ENCODE data around the gene XRCC2.
"Not testable (repeated sequence)": the region's sequence is repeated elsewhere in the genome, so short reads cannot be mapped to it uniquely, and the experiment has no call there.

Gene XRCC2

DNA sequence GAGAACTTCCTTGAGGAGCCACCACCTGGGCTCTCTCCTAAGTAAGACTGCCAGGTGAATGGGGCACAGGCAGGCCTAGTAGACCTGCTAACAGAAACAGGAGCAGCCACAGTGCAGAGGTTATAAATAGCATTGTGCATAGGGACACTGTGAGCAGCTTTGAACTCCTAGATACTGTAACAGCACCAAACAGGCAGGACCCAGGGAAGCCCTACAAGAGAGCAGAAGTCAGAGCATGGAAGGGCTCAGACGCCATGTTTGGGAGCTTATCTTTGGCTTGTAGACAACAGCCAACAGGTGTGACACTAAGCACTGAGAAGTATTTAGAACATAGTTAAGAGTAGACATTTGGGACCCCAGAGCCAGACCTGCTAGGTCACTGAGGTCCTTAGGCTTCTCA lies 14.5 kb downstream of the XRCC2 start:
- Histone ChIP-seq H3K27ac (no peak overlapping the region), H3K36me3 (replicated peaks) (no peaks in the 10 kb centered on the region), H3K27me3 (replicated peaks) (no peaks in the 10 kb centered on the region), H3K4me3 (ENCODE audit: low read depth, low read length) (no peak overlapping the region)
- in situ Hi-C loops (cut with HindIII; ENCODE audit: low pct_ligation_motif_present, low sequenced_read_pairs) = no loop called here
- TF ChIP-seq, protein P1, sequence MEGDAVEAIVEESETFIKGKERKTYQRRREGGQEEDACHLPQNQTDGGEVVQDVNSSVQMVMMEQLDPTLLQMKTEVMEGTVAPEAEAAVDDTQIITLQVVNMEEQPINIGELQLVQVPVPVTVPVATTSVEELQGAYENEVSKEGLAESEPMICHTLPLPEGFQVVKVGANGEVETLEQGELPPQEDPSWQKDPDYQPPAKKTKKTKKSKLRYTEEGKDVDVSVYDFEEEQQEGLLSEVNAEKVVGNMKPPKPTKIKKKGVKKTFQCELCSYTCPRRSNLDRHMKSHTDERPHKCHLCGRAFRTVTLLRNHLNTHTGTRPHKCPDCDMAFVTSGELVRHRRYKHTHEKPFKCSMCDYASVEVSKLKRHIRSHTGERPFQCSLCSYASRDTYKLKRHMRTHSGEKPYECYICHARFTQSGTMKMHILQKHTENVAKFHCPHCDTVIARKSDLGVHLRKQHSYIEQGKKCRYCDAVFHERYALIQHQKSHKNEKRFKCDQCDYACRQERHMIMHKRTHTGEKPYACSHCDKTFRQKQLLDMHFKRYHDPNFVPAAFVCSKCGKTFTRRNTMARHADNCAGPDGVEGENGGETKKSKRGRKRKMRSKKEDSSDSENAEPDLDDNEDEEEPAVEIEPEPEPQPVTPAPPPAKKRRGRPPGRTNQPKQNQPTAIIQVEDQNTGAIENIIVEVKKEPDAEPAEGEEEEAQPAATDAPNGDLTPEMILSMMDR (IDR thresholded peaks at IDR 0.05; ENCODE audit: low read depth, low read length, missing control alignments) = no peak
- no peak for DNase-seq

- DNase-seq = no peak
- Histone ChIP-seq H3K27me3 (replicated peaks) (no peaks in the 10 kb centered on the region), H3K27ac (no peak overlapping the region), H3K36me3 (replicated peaks) (no peaks in the 10 kb centered on the region), H3K4me3 (ENCODE audit: low read depth, low read length) (no peak overlapping the region)
- TF ChIP-seq, protein P1 (IDR thresholded peaks at IDR 0.05; ENCODE audit: low read depth, low read length, missing control alignments) = no peak
- in situ Hi-C loops (cut with HindIII; ENCODE audit: low pct_ligation_motif_present, low sequenced_read_pairs) = no loop called here
These were observed 15.9 kb downstream of the XRCC2 start for GRCh38 chr7:152660021-152660420.

GRCh38 chr7:152654971-152655370 lies 21.0 kb downstream of the XRCC2 start:
- no peak for DNase-seq
- H3K27me3 ChIP-seq (replicated peaks) = no peaks in the 10 kb centered on the region
- in situ Hi-C loops (cut with HindIII; ENCODE audit: low pct_ligation_motif_present, low sequenced_read_pairs) = no loop called here

DNA sequence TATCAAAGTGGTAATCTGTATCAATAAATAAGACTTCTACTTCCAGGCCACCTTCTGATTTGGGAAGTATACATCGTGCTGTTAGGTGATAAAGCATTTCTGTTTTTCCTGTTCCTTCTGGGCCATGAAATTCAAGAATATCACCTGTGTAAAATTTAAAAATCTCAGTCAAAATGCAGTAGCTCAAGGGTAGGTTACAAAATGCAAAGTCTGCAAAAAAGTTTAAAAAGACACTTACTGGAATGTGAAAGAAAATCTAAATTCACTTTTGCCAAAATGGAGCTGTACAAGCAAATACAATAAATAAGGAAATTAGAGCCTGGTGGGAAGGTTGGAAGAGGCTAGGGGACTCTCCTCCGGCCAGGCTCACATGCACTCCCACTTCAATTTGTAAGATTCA lies 26.7 kb downstream of the XRCC2 start:
- TF ChIP-seq, protein P1 (IDR thresholded peaks at IDR 0.05; ENCODE audit: low read depth, low read length, missing control alignments) = no peak
- DNase-seq = no peak
- H3K27me3 ChIP-seq (replicated peaks) = no peaks in the 10 kb centered on the region
- H3K4me3 ChIP-seq (ENCODE audit: low read depth, low read length) = no peak overlapping the region
- H3K27ac ChIP-seq = no peak overlapping the region
- H3K36me3 ChIP-seq (replicated peaks) = no peaks in the 10 kb centered on the region
- in situ Hi-C loops (cut with HindIII; ENCODE audit: low pct_ligation_motif_present, low sequenced_read_pairs) = no loop called here

More at GRCh38 chr7:152654971-152655370, 21.0 kb downstream of the XRCC2 start:
- no peak overlapping the region for H3K27ac ChIP-seq
- TF ChIP-seq, protein P1 (IDR thresholded peaks at IDR 0.05; ENCODE audit: low read depth, low read length, missing control alignments) = no peak
- H3K36me3 ChIP-seq (replicated peaks) = no peaks in the 10 kb centered on the region
- no peak overlapping the region for H3K4me3 ChIP-seq (ENCODE audit: low read depth, low read length)

DNA sequence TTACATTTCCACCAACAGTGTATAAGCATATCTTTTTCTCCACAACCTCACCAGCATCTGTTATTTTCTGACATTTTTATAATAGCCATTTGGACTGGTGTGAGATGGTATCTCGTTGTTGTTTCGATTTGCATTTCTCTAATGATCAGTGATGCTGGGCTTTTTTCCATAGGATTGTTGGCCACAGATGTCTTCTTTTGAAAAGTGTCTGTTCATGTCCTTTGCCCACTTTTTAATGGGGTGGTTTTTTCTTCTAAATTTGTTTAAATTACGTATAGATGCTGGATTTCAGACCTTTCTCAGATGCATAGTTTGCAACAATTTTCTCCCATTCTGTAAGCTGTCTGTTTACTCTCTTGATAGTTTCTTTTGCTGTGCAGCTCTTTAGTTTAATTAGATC lies 28.9 kb downstream of the XRCC2 start:
- in situ Hi-C loops (cut with HindIII; ENCODE audit: low pct_ligation_motif_present, low sequenced_read_pairs) = no loop called here
- H3K4me3 ChIP-seq (ENCODE audit: low read depth, low read length) = no peak overlapping the region
- no peak overlapping the region for H3K27ac ChIP-seq
- no peak for DNase-seq
- H3K36me3 ChIP-seq (replicated peaks) = no peaks in the 10 kb centered on the region
- no peaks in the 10 kb centered on the region for H3K27me3 ChIP-seq (replicated peaks)
- TF ChIP-seq, protein P1 (IDR thresholded peaks at IDR 0.05; ENCODE audit: low read depth, low read length, missing control alignments) = no peak

DNA sequence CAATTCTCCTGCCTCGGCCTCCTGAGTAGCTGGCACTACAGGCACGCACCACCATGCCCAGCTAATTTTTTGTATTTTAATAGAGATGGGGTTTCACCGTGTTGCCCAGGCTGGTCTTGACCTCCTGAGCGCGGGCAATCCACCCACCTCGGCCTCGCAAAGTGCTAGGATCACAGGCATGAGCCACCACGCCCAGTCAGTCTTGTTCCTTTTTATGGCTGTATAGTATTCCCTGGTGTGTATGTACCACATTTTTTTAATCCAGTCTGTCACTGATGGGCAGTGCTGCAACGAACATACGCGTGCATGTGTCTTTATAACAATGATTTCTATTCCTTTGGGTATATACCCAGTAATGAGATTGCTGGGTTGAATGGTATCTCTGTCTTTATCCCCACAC lies 29.4 kb downstream of the XRCC2 start:
- H3K36me3 ChIP-seq (replicated peaks); in situ Hi-C loops (cut with HindIII; ENCODE audit: low pct_ligation_motif_present, low sequenced_read_pairs); H3K27me3 ChIP-seq (replicated peaks); H3K4me3 ChIP-seq (ENCODE audit: low read depth, low read length); H3K27ac ChIP-seq; DNase-seq: not testable (repeated sequence)

Measured in brain microvascular endothelial cell (primary cell).